HG02610 (cell line): ENCODE data around the gene CCNF.
"Not testable (repeated sequence)": the region's sequence is repeated elsewhere in the genome, so short reads cannot be mapped to it uniquely, and the experiment has no call there.

Source experiments
- ATAC-seq: cut with Tn5 transposase; IDR thresholded peaks from one replicate; pipeline ENCODE4 v1.9.1; 2021; ENCODE audit warnings: mild to moderate bottlenecking, moderate library complexity; ENCODE audit not compliant: unreplicated experiment

The CCNF gene

DNA sequence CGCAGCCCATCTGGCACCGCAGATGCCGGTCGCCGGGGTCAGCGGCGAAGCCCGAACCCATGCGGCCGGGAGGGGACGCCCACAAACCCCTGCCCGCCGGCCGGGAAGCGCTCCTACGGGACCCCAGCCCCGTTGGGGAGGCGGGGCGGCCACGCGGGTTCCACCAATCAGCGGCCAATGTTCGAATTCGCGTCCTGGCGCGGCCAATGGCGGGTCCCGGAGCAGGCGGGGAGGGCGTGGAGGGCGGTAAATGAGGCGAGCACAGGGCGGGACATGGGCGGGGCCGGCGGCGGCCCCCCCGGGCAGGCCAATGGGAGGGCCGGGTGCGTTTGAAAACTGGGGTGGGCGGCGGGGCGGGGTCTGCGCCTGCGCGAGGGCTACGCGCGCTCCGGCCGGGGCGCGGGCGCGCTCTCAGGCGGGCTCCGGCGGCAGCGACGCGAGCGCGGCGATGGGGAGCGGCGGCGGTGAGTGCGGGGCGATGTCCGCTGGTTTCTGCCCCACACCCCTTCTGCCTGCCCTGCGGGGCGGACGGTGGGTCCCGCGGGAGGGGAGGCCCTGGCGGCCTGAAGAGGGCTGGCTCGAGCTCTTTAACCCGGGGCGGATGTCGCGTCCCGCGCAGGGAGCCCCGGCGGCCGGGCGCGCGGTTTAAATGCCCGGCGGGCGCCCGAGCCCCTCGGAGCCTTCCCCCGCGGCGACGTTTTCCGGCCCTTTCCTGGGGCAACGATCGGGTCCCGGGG lies at the start of gene CCNF:
Gene CCNF, plus strand, starts transcription at position 414 of the 737 bp plus-strand sequence. Its CDS starts 35 bp downstream, at position 449.
- peak; percentile 77 for ATAC-seq

GRCh38 chr16:2383501-2383900 lies 45.7 kb upstream of the CCNF start:
- no peak for ATAC-seq

- ATAC-seq, result no peak
Observed at GRCh38 chr16:2384426-2384825, 44.8 kb upstream of the CCNF start.

GRCh38 chr16:2385190-2385836 lies 43.9 kb upstream of the CCNF start:
- ATAC-seq, result no peak

- not testable (repeated sequence) for ATAC-seq
Observed at GRCh38 chr16:2385982-2386381, 43.3 kb upstream of the CCNF start.

DNA sequence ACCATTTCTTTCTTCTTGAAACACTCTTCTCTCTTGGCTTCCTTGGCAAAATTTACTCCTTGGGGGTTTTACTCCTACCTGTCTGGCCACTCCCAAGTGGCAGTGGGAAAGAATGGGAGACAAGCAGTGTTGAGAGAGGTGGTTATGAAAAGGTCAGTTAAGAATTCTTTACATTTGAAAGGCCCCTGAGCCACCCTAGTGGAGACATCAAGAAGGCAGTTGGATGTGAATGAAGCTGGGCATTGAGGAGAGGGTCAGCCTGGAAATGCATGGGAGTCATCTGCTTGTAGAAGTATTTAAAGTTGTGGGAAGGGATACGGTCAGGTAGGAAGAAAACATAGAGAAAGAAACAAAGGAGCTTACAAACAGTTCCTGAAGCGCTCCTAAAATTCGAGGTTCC lies 42.3 kb upstream of the CCNF start:
- ATAC-seq, result no peak

DNA sequence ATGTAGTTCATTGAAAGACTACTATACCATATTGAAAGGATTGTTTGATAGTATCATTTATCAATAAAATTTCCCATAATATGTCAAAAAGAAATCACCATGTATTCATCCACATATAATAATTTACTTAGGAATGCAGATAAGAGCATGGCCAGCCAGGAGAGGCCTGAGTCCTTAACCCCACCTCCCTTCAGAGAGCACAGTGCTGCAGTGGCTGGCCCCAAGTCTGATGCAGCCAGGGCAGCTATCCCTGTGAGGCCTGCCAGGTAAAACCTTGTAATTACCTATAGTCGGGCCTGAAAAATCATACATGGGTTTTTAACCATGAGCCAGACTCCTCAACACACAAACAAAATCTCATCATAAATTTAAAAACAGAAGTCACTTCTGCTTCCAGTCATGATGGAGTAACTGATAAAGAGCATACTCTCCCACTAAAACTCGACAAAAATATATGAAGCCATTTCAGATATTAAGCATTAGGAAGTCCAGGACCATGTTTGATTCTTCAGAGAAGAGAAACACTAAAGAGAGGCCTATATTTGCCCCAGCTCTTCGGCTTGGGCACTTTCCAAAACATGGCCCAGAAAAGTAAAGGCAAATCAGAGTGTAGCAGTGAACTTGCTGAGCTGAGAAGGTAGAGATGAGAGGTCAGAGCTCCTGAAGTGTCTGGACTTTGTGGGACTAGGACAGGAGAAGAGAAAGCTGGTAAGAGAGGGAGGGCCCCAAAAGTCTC lies 40.9 kb upstream of the CCNF start:
- ATAC-seq, result no peak

DNA sequence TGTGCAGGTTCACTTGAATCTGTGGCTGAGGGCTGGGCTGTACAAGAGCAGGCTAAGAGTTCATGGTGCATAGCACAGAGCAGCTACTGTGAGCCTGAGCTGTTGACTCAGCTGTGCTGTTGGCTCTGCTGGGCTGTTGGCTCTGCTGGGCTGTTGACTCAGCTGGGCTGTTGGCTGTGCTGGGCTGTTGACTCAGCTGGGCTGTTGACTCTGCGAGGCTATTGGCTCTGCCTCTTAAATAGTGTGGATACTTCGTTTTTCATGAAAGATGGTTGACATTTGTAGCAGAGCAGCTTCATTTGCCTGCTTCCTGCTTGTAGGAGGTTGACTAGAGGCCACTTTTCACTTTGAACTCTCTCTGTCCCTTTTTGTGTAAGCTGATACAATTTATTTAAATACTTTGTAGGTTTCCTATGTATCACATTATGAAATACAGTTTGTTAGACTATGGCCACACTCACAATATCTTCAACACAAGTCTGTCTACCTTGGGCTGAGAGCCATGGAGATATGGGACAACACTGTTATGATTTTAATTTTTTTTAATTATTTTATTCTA lies 40.3 kb upstream of the CCNF start:
- ATAC-seq, result no peak

DNA sequence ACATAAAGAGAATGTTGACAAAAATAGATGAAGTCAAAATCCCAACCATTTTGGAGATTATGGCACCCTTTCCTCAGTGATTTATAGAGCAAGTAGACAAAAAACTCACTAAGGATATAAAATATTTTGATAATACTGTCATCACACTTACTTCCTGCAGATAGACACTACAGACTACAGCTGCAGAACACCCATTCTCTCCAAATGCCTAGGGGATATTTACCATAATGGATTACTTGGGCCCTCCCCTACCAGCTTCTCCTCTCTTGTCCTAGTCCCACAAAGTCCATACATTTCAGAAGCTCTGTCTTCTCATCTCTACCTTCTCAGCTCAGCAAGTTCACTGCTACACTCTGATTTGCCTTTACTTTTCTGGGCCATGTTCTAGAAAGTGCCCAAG lies 37.2 kb upstream of the CCNF start:
- no peak for ATAC-seq

GRCh38 chr16:2398520-2398919 lies 30.7 kb upstream of the CCNF start:
- no peak for ATAC-seq

DNA sequence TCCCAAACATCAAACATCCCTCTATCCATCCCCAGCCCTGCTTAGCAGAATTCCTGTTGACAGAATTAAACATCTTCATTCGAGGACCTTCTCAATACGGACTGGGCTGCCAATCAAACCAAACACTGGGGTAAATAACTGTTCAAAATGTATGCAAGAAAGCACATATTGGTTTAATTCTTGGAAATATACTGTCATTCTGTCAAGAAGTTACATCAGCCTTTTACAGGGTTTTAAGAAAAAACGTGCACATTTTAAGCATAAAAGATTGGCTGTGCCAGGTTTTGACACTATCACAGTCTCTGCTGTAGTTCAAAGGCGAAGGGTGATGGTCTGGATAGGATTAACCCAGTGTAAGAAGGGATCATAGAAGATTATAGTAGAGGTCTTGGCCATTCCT lies 25.1 kb upstream of the CCNF start:
- no peak for ATAC-seq

DNA sequence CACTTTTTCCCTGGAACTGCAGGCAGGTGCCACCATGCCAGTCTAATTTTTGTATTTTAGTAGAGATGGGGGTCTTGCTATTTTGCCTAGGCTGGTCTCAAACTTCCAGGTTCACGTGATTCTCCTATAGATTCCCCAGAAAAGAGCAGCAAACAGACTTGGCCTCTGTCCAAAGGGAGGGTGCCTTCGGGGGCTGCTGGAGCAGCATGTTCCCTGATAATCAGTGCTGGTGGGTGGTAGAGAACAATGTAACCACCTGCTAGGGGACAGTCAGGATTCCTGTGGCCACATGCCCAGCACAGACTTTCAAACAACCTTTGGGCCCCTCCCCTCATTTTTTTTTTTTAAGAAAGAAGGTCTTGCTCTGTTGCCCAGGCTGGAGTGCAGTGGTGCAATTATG lies 14.2 kb upstream of the CCNF start:
- no peak for ATAC-seq

- ATAC-seq, result no peak
Observed at GRCh38 chr16:2420035-2420434, 9.2 kb upstream of the CCNF start.

GRCh38 chr16:2422123-2422867 lies 7.0 kb upstream of the CCNF start:
- no peak for ATAC-seq

- no peak for ATAC-seq
Observed at GRCh38 chr16:2424061-2425007, 4.9 kb upstream of the CCNF start.

GRCh38 chr16:2425008-2425518 lies 4.2 kb upstream of the CCNF start:
- ATAC-seq, result no peak

GRCh38 chr16:2425825-2426430 lies 3.3 kb upstream of the CCNF start:
- ATAC-seq, result no peak

- ATAC-seq, result no peak
Observed at GRCh38 chr16:2426941-2427361, 2.3 kb upstream of the CCNF start.

DNA sequence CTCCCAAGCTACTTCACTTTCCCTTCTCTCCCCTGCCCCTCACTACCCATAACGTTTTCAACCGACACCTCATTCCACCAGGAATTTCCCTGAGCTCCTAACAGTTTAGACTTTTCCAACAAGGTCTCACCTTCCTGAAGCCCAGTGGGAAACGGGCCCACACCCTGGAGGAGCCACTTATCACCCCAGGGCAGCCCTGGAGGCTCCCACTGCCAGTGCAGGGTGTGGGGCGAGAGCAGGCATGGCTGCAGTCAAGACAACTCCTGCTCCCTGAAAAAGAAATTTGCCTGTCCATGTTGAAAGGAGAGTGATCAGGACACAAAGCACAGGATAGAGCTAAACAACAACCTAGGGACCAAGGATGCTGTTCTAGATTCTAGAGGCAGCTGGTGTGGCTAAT lies 1.7 kb upstream of the CCNF start:
- ATAC-seq, result no peak
